Lung (tissue), 12 donors: Measurements from ENCODE around the gene BABAM1. TPM values are rescaled to one million over a fixed set of nuclear protein-coding genes. Genes with fewer than 3 reads are reported as not detected.
A peak's percentile ranks its signal among the peaks of the same experiment; 100 is the strongest.

Experiments
- ATAC-seq: fragments of 200-7000 bp; cut with Tn5 transposase; one replicate; pipeline ENCODE4 v1.9.1; 2020; ENCODE audit warnings: moderate number of reproducible peaks; ENCODE audit not compliant: insufficient read depth, low FRiP score
- DNase-seq, 3 donors: peaks; one replicate each; pipeline ENCODE4 v3.0.0-alpha.2; 2013 to 2017
- H3K27ac ChIP-seq, 2 donors: one replicate each; pipeline ENCODE4 v1.5.1; 2013; ENCODE audit warnings: mild to moderate bottlenecking in 2 of 2, moderate library complexity in 2 of 2, control low read depth in 1 of 2, inconsistent platforms in 1 of 2, low read depth in 1 of 2, low read length in 1 of 2
- H3K27me3 ChIP-seq, 3 donors: one replicate each; pipeline ENCODE4 v1.5.1; 2013; ENCODE audit warnings: low read length in 2 of 3; ENCODE audit not compliant: control insufficient read depth in 3 of 3, insufficient read depth in 3 of 3
- H3K36me3 ChIP-seq, 4 donors: one replicate each; pipeline ENCODE4 v1.5.1; 2013; ENCODE audit warnings: low read length in 4 of 4, mild to moderate bottlenecking in 1 of 4, moderate library complexity in 1 of 4; ENCODE audit not compliant: control insufficient read depth in 4 of 4, insufficient read depth in 4 of 4
- H3K4me1 ChIP-seq, 5 donors: one replicate each; pipeline ENCODE4 v1.5.1; 2013; ENCODE audit warnings: low read length in 5 of 5, mild to moderate bottlenecking in 2 of 5, moderate library complexity in 1 of 5; ENCODE audit not compliant: control insufficient read depth in 5 of 5, insufficient read depth in 5 of 5
- H3K4me3 ChIP-seq: one replicate; pipeline ENCODE4 v1.5.1; 2013; ENCODE audit warnings: mild to moderate bottlenecking, control low read depth, moderate library complexity
- H3K9ac ChIP-seq, 2 donors: one replicate each; pipeline ENCODE4 v1.5.1; 2013; ENCODE audit warnings: low read length in 2 of 2, control low read depth in 1 of 2; ENCODE audit not compliant: insufficient read depth in 1 of 2
- H3K9me3 ChIP-seq, 4 donors: one replicate each; pipeline ENCODE4 v1.5.1; 2013; ENCODE audit warnings: low read length in 3 of 4, mild to moderate bottlenecking in 1 of 4, moderate library complexity in 1 of 4; ENCODE audit not compliant: control insufficient read depth in 4 of 4, insufficient read depth in 3 of 4
- CTCF ChIP-seq: IDR thresholded peaks from 2 replicates; pipeline ENCODE4 v1.5.1; 2012; ENCODE audit warnings: mild to moderate bottlenecking; ENCODE audit errors: control extremely low read depth, extremely low read depth
- WGBS, 2 donors: extraction: QIAGEN DNeasy Blood & Tissue Kit; methylation state at CpG; one replicate each; pipeline ENCODE4 v1.1.7; 2013; 5-methylcytosine and 5-hydroxymethylcytosine counted together
- polyA plus RNA-seq, 2 donors: library from polyadenylated mRNA; stranded (reverse); fragments of 200-250 nt; gene quantifications; one replicate each; pipeline ENCODE4 v1.2.1, GENCODE V29; 2013
- total RNA-seq, 2 donors: library from RNA; depleted of rRNA in 1 of 2; stranded (reverse); fragments of >200 nt in 1 of 2; gene quantifications; one replicate each; pipeline ENCODE4 v1.2.1, GENCODE V29; 2014 to 2021
- donor health status: control.
- donor health status: control.
- donor health status: Bipolar disorder and iron deficiency.
- donor health status: healthy.
- donor health status: DM: yes; HTN: yes; CAD: no.

Gene BABAM1
- total and polyA plus RNA-seq, 4 donors = 52.4 to 75.1 (median 63.4) TPM

- DNase-seq (no peak), ATAC-seq (no peak)
- Histone ChIP-seq H3K4me1 (no peaks in the 10 kb centered on the region), H3K27me3 (no peaks in the 10 kb centered on the region), H3K36me3 (peaks cover 8 to 37% (median 34%) of the 10 kb centered on the region in 4 donors), H3K4me3 (no peak overlapping the region), H3K9me3 (no peaks in the 10 kb centered on the region), H3K27ac (no peak overlapping the region), H3K9ac (no peak overlapping the region)
- 93% methylated on average over 19 of the region's 19 CpGs for WGBS, 2 donors
- TF ChIP-seq CTCF = no peak
Observed at GRCh38 chr19:17275441-17276175, 8.4 kb downstream of the BABAM1 start.

- no peak overlapping the region for H3K9ac ChIP-seq
- no peak overlapping the region for H3K27ac ChIP-seq
- WGBS, 2 donors = 66 to 96% methylated on average over 3 of the region's 3 CpGs
- no peak for TF ChIP-seq CTCF
- H3K27me3 ChIP-seq = peaks cover 0 to 3% (median 0%) of the 10 kb centered on the region in 3 donors
- no peak for ATAC-seq
- no peak overlapping the region for H3K4me3 ChIP-seq
- no peaks in the 10 kb centered on the region for H3K9me3 ChIP-seq
- H3K4me1 ChIP-seq = peaks cover 0 to 8% (median 0%) of the 10 kb centered on the region in 5 donors
- DNase-seq = no peak
- peaks cover 3 to 21% (median 21%) of the 10 kb centered on the region in 4 donors for H3K36me3 ChIP-seq
Observed at GRCh38 chr19:17279436-17279835, 12.2 kb downstream of the BABAM1 start.

- Histone ChIP-seq H3K27ac (no peak within 1 kb of the TSS), H3K36me3 (peaks cover 0 to 15% (median 6%) of the 10 kb centered on the region in 4 donors), H3K9ac (no peak within 1 kb of the TSS), H3K4me3 (no peak within 1 kb of the TSS), H3K4me1 (peaks cover 0 to 8% (median 0%) of the 10 kb centered on the region in 5 donors), H3K9me3 (no peaks in the 10 kb centered on the region), H3K27me3 (peaks cover 0 to 3% (median 0%) of the 10 kb centered on the region in 3 donors)
- WGBS, 2 donors = 5 to 6% methylated on average over 66 to 75 of the region's 75 CpGs
- peak; percentile 34 to 37 (median 35) for DNase-seq
- no peak for ATAC-seq
- no peak for TF ChIP-seq CTCF
Observed at GRCh38 chr19:17281391-17282304, 14.4 kb downstream of the BABAM1 start, which contains the start of gene ANKLE1. Gene ANKLE1, plus strand, starts transcription at chr19:17281901. Its CDS starts 20 bp downstream, at chr19:17281921.
